H9 (cell line): ENCODE results near the gene SLC26A5. TPM values are rescaled to one million over a fixed set of nuclear protein-coding genes. Genes with fewer than 3 reads are reported as not detected.

Experiments used
- DNase-seq: peaks from one replicate; pipeline ENCODE4 v3.0.0-alpha.2; 2017
- H2AFZ ChIP-seq: one replicate; pipeline ENCODE4 v1.6.1; 2013; ENCODE audit warnings: mild to moderate bottlenecking, low read length, control low read depth, moderate library complexity
- H2AK5ac ChIP-seq: 2 replicates; pipeline ENCODE4 v1.6.1; 2013; ENCODE audit warnings: low read length, control low read depth, mixed read lengths; ENCODE audit not compliant: insufficient read length
- H2BK120ac ChIP-seq: one replicate; pipeline ENCODE4 v1.6.1; 2013; ENCODE audit warnings: low read depth, mild to moderate bottlenecking, low read length, control low read depth, inconsistent platforms; ENCODE audit not compliant: poor library complexity, severe bottlenecking
- H2BK12ac ChIP-seq: 2 replicates; pipeline ENCODE4 v1.6.1; 2013; ENCODE audit warnings: low read length, control low read depth, mixed read lengths, low read depth; ENCODE audit not compliant: insufficient read length
- H2BK15ac ChIP-seq: 2 replicates; pipeline ENCODE4 v1.6.1; 2013; ENCODE audit warnings: low read depth, low read length, control low read depth
- H2BK20ac ChIP-seq: one replicate; pipeline ENCODE4 v1.6.1; 2013; ENCODE audit warnings: low read depth, mild to moderate bottlenecking, low read length, control low read depth, inconsistent platforms; ENCODE audit not compliant: poor library complexity, severe bottlenecking
- H2BK5ac ChIP-seq: 2 replicates; pipeline ENCODE4 v1.6.1; 2013; ENCODE audit warnings: low read length, control low read depth, mixed read lengths; ENCODE audit not compliant: insufficient read length
- H3K14ac ChIP-seq: 2 replicates; pipeline ENCODE4 v1.6.1; 2013; ENCODE audit warnings: low read length, control low read depth; ENCODE audit not compliant: insufficient read depth
- H3K18ac ChIP-seq: 2 replicates; pipeline ENCODE4 v1.6.1; 2013; ENCODE audit warnings: low read depth, mild to moderate bottlenecking, mixed read lengths, low read length, control low read depth; ENCODE audit not compliant: insufficient read length
- H3K23ac ChIP-seq: 2 replicates; pipeline ENCODE4 v1.6.1; 2013; ENCODE audit warnings: low read length, control low read depth, mixed read lengths, low read depth; ENCODE audit not compliant: insufficient read length
- H3K23me2 ChIP-seq: 2 replicates; pipeline ENCODE4 v1.6.1; 2013; ENCODE audit warnings: low read depth, mild to moderate bottlenecking, mixed read lengths, low read length, control low read depth; ENCODE audit not compliant: insufficient read length, poor library complexity, severe bottlenecking
- H3K27ac ChIP-seq: 2 replicates; pipeline ENCODE4 v1.5.1; 2013; ENCODE audit warnings: low read length, control low read depth, mixed read lengths, low read depth; ENCODE audit not compliant: insufficient read length
- H3K27me3 ChIP-seq: 2 replicates; pipeline ENCODE4 v1.6.1; 2013; ENCODE audit warnings: low read length, control low read depth, inconsistent platforms; ENCODE audit not compliant: insufficient read depth
- H3K4ac ChIP-seq: 2 replicates; pipeline ENCODE4 v1.6.1; 2013; ENCODE audit warnings: low read depth, mild to moderate bottlenecking, control low read depth, inconsistent platforms, low read length, moderate library complexity
- H3K4me1 ChIP-seq: 2 replicates; pipeline ENCODE4 v1.6.1; 2013; ENCODE audit warnings: low read length, control low read depth, inconsistent platforms; ENCODE audit not compliant: insufficient read depth
- H3K4me2 ChIP-seq: 2 replicates; pipeline ENCODE4 v1.6.1; 2013; ENCODE audit warnings: low read length, control low read depth, mixed read lengths; ENCODE audit not compliant: insufficient read length, insufficient read depth
- H3K56ac ChIP-seq: 2 replicates; pipeline ENCODE4 v1.6.1; 2013; ENCODE audit warnings: low read depth, mild to moderate bottlenecking, mixed read lengths, low read length, control low read depth; ENCODE audit not compliant: insufficient read length
- H3K79me1 ChIP-seq: 2 replicates; pipeline ENCODE4 v1.6.1; 2013; ENCODE audit warnings: low read depth, mild to moderate bottlenecking, moderate library complexity, low read length, control low read depth, inconsistent platforms; ENCODE audit not compliant: insufficient read depth, poor library complexity, severe bottlenecking
- H3K79me2 ChIP-seq: 2 replicates; pipeline ENCODE4 v1.6.1; 2013; ENCODE audit warnings: low read length, control low read depth, inconsistent platforms; ENCODE audit not compliant: insufficient read depth
- H3K9ac ChIP-seq: 2 replicates; pipeline ENCODE4 v1.6.1; 2013; ENCODE audit warnings: low read length, control low read depth, mixed read lengths; ENCODE audit not compliant: insufficient read length; ENCODE audit errors: extremely low read depth
- H3K9me3 ChIP-seq: one replicate; pipeline ENCODE4 v1.6.1; 2013; ENCODE audit warnings: low read depth, low read length, inconsistent platforms; ENCODE audit not compliant: control insufficient read depth
- H3T11ph ChIP-seq: one replicate; pipeline ENCODE4 v1.6.1; 2013; ENCODE audit warnings: mild to moderate bottlenecking, low read length, control low read depth, inconsistent platforms
- H4K20me1 ChIP-seq: one replicate; pipeline ENCODE4 v1.6.1; 2013; ENCODE audit not compliant: control insufficient read depth, insufficient read length, insufficient read depth
- H4K5ac ChIP-seq: 2 replicates; pipeline ENCODE4 v1.6.1; 2013; ENCODE audit warnings: low read depth, mild to moderate bottlenecking, mixed read lengths, low read length, control low read depth; ENCODE audit not compliant: insufficient read length
- H4K8ac ChIP-seq: replicated peaks from 2 replicates; pipeline ENCODE4 v1.6.1; 2013; ENCODE audit warnings: low read length, control low read depth, mixed read lengths, low read depth; ENCODE audit not compliant: insufficient read length
- H4K91ac ChIP-seq: 2 replicates; pipeline ENCODE4 v1.6.1; 2013; ENCODE audit warnings: low read depth, mild to moderate bottlenecking, moderate library complexity, mixed read lengths, low read length, control low read depth; ENCODE audit not compliant: insufficient read length
- H3K27ac Mint-ChIP-seq, 3 experiments: 2 replicates in 2 of 3; 3 replicates in 1 of 3; pipeline ENCODE4 v1.8.0; 2020 to 2021; ENCODE audit warnings: mixed read lengths in 3 of 3, mild to moderate bottlenecking in 1 of 3, moderate library complexity in 1 of 3
- H3K27me3 Mint-ChIP-seq: 2 replicates; pipeline ENCODE4 v1.8.0; 2021; ENCODE audit warnings: low read depth, mild to moderate bottlenecking, moderate library complexity, mixed read lengths
- H3K36me3 Mint-ChIP-seq, 3 experiments: 2 replicates in 2 of 3; 3 replicates in 1 of 3; pipeline ENCODE4 v1.8.0; 2020 to 2021; ENCODE audit warnings: low read depth in 3 of 3, mixed read lengths in 3 of 3; ENCODE audit not compliant: insufficient read depth in 1 of 3
- H3K4me1 Mint-ChIP-seq, 2 experiments: 2 replicates each; pipeline ENCODE4 v1.8.0; 2020; ENCODE audit warnings: mixed read lengths in 2 of 2
- H3K4me3 Mint-ChIP-seq, 2 experiments: 2 replicates in 1 of 2; 3 replicates in 1 of 2; pipeline ENCODE4 v1.8.0; 2020 to 2021; ENCODE audit warnings: mild to moderate bottlenecking in 2 of 2, mixed read lengths in 2 of 2, moderate library complexity in 1 of 2
- H3K9me3 Mint-ChIP-seq, 2 experiments: 2 replicates in 1 of 2; 3 replicates in 1 of 2; pipeline ENCODE4 v1.8.0; 2020; ENCODE audit warnings: mild to moderate bottlenecking in 2 of 2, mixed read lengths in 2 of 2, moderate library complexity in 1 of 2
- CTCF ChIP-seq: fragments of 200-600 bp; sonication (generic); conservative IDR thresholded peaks from 3 replicates; pipeline ENCODE4 v1.8.0; 2021; ENCODE audit warnings: antibody characterized with exemption, mild to moderate bottlenecking
- WGBS: extraction: QIAGEN DNeasy Blood & Tissue Kit; methylation state at CpG from one replicate; pipeline ENCODE4 v1.1.7; 2013; ENCODE audit warnings: missing lambda C conversion rate, low lambda C conversion rate, mixed read lengths; ENCODE audit not compliant: insufficient read length; ENCODE audit errors: extremely low coverage; 5-methylcytosine and 5-hydroxymethylcytosine counted together
- total RNA-seq: library from RNA; stranded (reverse); gene quantifications from 2 replicates; pipeline ENCODE4 v1.2.1, GENCODE V29; 2021

SLC26A5 gene
- total RNA-seq, 1 experiment from 2014 or later, result not detected

- H3K4me3 Mint-ChIP-seq, result no peak overlapping the region
- Histone ChIP-seq H2BK20ac (no peak overlapping the region), H4K5ac (no peak overlapping the region), H3K18ac (no peak overlapping the region), H3K56ac (no peak overlapping the region), H3K9ac (no peak overlapping the region), H2BK120ac (no peak overlapping the region), H3K14ac (no peak overlapping the region), H3K23ac (no peak overlapping the region), H4K8ac (no peak overlapping the region), H3K79me1 (no peaks in the 10 kb centered on the region), H2AK5ac (no peak overlapping the region), H3K4ac (no peak overlapping the region), H2AFZ (no peak overlapping the region), H4K20me1 (no peaks in the 10 kb centered on the region), H3K4me2 (no peak overlapping the region), H2BK15ac (no peak overlapping the region), H4K91ac (no peak overlapping the region), H3K23me2 (no peaks in the 10 kb centered on the region), H2BK12ac (no peak overlapping the region), H3K27me3 (no peaks in the 10 kb centered on the region), H3K27ac (no peak overlapping the region), H3K4me1 (no peaks in the 10 kb centered on the region), H3T11ph (no peak overlapping the region), H2BK5ac (no peak overlapping the region), H3K9me3 (no peaks in the 10 kb centered on the region), H3K79me2 (no peaks in the 10 kb centered on the region)
- no peak for TF ChIP-seq CTCF
- H3K27ac Mint-ChIP-seq, result no peak overlapping the region
- H3K27me3 Mint-ChIP-seq, result peaks cover 16% of the 10 kb centered on the region
- no peaks in the 10 kb centered on the region for H3K36me3 Mint-ChIP-seq
- no peaks in the 10 kb centered on the region for H3K4me1 Mint-ChIP-seq
- no CpG with 5 or more reads among the region's 3 CpGs for WGBS
- no peak for DNase-seq
- H3K9me3 Mint-ChIP-seq, result no peaks in the 10 kb centered on the region
These were observed 20.8 kb upstream of the SLC26A5 start for GRCh38 chr7:103466814-103467213.
